PC-3 (cell line): ENCODE results near the gene ARVCF. TPM values are rescaled to one million over a fixed set of nuclear protein-coding genes. Genes with fewer than 3 reads are reported as not detected.

Experiments used
- ATAC-seq: fragments of 200-7000 bp; cut with Tn5 transposase; 2 replicates; pipeline ENCODE4 v1.9.1; 2020; ENCODE audit warnings: mild to moderate bottlenecking, moderate library complexity
- BruUV-seq: library from RNA; stranded (reverse); fragments of 400-500 nt; replicated peaks from 2 replicates; lab custom pipeline; 2021; lab: Mats Ljungman, UMichigan
- CTCF ChIA-PET: fragments of 300-600 bp; sonication (Branson Sonifier 250); formaldehyde crosslinking; loops from one replicate; lab custom pipeline; 2022; ENCODE audit warnings: antibody characterized with exemption; lab: Charles Lee
- POLR2A ChIA-PET: fragments of 300-600 bp; sonication (Branson Sonifier 250); formaldehyde crosslinking; loops from one replicate; lab custom pipeline; 2022; ENCODE audit warnings: antibody characterized with exemption; ENCODE audit not compliant: unreplicated experiment; lab: Charles Lee
- DNase-seq: peaks from one replicate; pipeline ENCODE4 v3.0.0-alpha.2; 2015
- H2AFZ ChIP-seq: fragments of 300-600 bp; sonication (generic); 2 replicates; pipeline ENCODE4 v1.6.0; 2016; ENCODE audit warnings: antibody characterized with exemption, low read length
- H3F3A ChIP-seq: fragments of 300-600 bp; sonication (generic); one replicate; pipeline ENCODE4 v1.6.0; 2017; ENCODE audit warnings: antibody characterized with exemption, low read length, control low read depth, mild to moderate bottlenecking; ENCODE audit not compliant: unreplicated experiment
- H3K27ac ChIP-seq: fragments of 300-600 bp; sonication (generic); 2 replicates; pipeline ENCODE4 v1.5.1; 2016; ENCODE audit warnings: mild to moderate bottlenecking, low read length
- H3K27me3 ChIP-seq: fragments of 300-600 bp; sonication (generic); 2 replicates; pipeline ENCODE4 v1.6.1; 2016; ENCODE audit warnings: low read length, mixed read lengths
- H3K36me3 ChIP-seq: fragments of 300-600 bp; sonication (generic); 2 replicates; pipeline ENCODE4 v1.6.1; 2016; ENCODE audit warnings: low read depth, mixed run types, low read length, mixed read lengths
- H3K4me1 ChIP-seq: fragments of 300-600 bp; sonication (generic); 2 replicates; pipeline ENCODE4 v1.5.1; 2016; ENCODE audit warnings: low read length; ENCODE audit not compliant: insufficient read depth
- H3K4me2 ChIP-seq: fragments of 300-600 bp; sonication (generic); 2 replicates; pipeline ENCODE4 v1.6.0; 2016; ENCODE audit warnings: low read length
- H3K4me3 ChIP-seq: fragments of 300-600 bp; sonication (generic); 2 replicates; pipeline ENCODE4 v1.5.1; 2016; ENCODE audit warnings: mild to moderate bottlenecking, low read length, mixed read lengths
- H3K79me2 ChIP-seq: fragments of 300-600 bp; sonication (generic); 2 replicates; pipeline ENCODE4 v1.6.1; 2017; ENCODE audit warnings: low read length, mixed read lengths
- H3K9ac ChIP-seq: fragments of 300-600 bp; sonication (generic); 2 replicates; pipeline ENCODE4 v1.6.0; 2016; ENCODE audit warnings: mild to moderate bottlenecking, low read length
- H3K9me2 ChIP-seq: fragments of 300-600 bp; sonication (generic); replicated peaks from 2 replicates; pipeline ENCODE4 v1.6.1; 2016; ENCODE audit warnings: mixed run types, low read length, mixed read lengths
- H3K9me3 ChIP-seq: fragments of 300-600 bp; sonication (generic); 2 replicates; pipeline ENCODE4 v1.6.1; 2016; ENCODE audit warnings: low read length, mixed read lengths
- H4K20me1 ChIP-seq: fragments of 300-600 bp; sonication (generic); 2 replicates; pipeline ENCODE4 v1.6.1; 2016; ENCODE audit warnings: low read length, mixed read lengths
- EZH2 ChIP-seq: fragments of 300-600 bp; sonication (generic); IDR thresholded peaks from one replicate; pipeline ENCODE4 v1.6.1; 2017; ENCODE audit warnings: antibody characterized with exemption, mild to moderate bottlenecking, low read length; ENCODE audit not compliant: unreplicated experiment
- EZH2phosphoT487 ChIP-seq: fragments of 300-600 bp; sonication (generic); IDR thresholded peaks from 2 replicates; pipeline ENCODE4 v1.6.1; 2018; ENCODE audit warnings: mild to moderate bottlenecking, antibody characterized with exemption, low read length, borderline replicate concordance
- intact Hi-C: fragments of 100-400 bp; cut with micrococcal nuclease; formaldehyde crosslinking; loops from 2 replicates; pipeline ENCODE4 v1.9.0; 2023
- total RNA-seq: library from RNA; depleted of rRNA; stranded (reverse); fragments of >200 nt; gene quantifications from 2 replicates; pipeline ENCODE4 v1.2.3, GENCODE V29; 2014
- TF ChIP-seq, protein P1 (sequence below): fragments of 300-600 bp; sonication (generic); conservative IDR thresholded peaks from 2 replicates; pipeline ENCODE4 v1.5.1; 2017; ENCODE audit warnings: antibody characterized with exemption, low read depth, mild to moderate bottlenecking, low read length

Gene ARVCF
- total RNA-seq, 1 experiment from 2014 or later = 20.0 TPM

DNA sequence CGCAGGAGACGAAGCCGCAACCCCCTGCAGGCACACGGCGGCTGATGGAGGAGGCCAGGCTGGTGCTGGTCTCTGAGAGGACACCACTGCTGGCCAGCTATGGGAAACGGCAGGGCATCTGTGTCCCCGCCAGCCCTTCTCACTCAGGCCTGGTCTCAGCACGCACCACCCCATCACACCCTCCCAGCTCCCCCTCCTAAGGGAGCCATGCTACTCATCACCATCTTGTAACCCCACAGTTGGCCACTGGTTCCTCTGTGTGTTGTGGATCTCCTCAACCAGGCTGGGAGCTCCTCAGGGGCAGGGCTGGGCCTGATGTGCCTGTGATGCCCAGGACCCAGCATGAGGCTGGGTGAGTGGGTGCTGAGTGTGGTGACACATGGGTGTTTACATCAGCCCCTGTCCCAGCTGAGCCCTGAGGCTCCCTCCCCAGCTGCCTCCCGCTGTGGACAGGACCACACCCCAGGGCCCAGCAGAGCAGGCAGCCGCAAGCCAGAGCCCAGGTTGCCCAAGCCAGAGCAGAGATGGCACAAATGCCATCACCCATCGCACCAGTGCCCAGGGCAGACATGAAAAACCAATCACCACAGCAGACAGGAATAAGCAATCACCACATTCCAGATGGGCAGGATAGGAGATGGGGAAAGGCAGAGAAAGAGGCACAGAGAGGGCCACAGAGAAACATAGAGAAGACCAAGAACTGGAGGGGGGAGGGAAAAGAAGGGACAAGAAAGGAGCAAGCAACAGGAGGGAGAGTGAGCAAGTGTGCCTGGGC, 8.2 kb downstream of the ARVCF start:
- Histone ChIP-seq H3F3A (no peaks in the 10 kb centered on the region), H3K4me1 (no peaks in the 10 kb centered on the region), H3K79me2 (no peaks in the 10 kb centered on the region), H3K9me2 (no peaks in the 10 kb centered on the region), H3K27ac (no peak overlapping the region), H3K9me3 (peaks cover 4% of the 10 kb centered on the region; the same call in 1 of the 2 replicates), H3K4me3 (no peak overlapping the region), H3K4me2 (no peak overlapping the region), H2AFZ (no peak overlapping the region), H3K9ac (no peak overlapping the region), H4K20me1 (no peaks in the 10 kb centered on the region), H3K27me3 (no peaks in the 10 kb centered on the region), H3K36me3 (0 out of 2 replicates have a peak, but pooled peaks cover 1% of the 10 kb centered on the region)
- no peak for TF ChIP-seq EZH2
- TF ChIP-seq, protein P1, sequence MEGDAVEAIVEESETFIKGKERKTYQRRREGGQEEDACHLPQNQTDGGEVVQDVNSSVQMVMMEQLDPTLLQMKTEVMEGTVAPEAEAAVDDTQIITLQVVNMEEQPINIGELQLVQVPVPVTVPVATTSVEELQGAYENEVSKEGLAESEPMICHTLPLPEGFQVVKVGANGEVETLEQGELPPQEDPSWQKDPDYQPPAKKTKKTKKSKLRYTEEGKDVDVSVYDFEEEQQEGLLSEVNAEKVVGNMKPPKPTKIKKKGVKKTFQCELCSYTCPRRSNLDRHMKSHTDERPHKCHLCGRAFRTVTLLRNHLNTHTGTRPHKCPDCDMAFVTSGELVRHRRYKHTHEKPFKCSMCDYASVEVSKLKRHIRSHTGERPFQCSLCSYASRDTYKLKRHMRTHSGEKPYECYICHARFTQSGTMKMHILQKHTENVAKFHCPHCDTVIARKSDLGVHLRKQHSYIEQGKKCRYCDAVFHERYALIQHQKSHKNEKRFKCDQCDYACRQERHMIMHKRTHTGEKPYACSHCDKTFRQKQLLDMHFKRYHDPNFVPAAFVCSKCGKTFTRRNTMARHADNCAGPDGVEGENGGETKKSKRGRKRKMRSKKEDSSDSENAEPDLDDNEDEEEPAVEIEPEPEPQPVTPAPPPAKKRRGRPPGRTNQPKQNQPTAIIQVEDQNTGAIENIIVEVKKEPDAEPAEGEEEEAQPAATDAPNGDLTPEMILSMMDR = no peak
- no peak for TF ChIP-seq EZH2phosphoT487
- ATAC-seq (no peak), DNase-seq (no peak)
- intact Hi-C loops = no loop called here
- BruUV-seq = no TSS peak
- ChIA-PET CTCF (no interaction called here), POLR2A (interaction anchor here (0.6 kb wide), 1 partner anchor 524 kb away, joined by 6 read pairs; no protein-coding TSS in a partner anchor)

DNA sequence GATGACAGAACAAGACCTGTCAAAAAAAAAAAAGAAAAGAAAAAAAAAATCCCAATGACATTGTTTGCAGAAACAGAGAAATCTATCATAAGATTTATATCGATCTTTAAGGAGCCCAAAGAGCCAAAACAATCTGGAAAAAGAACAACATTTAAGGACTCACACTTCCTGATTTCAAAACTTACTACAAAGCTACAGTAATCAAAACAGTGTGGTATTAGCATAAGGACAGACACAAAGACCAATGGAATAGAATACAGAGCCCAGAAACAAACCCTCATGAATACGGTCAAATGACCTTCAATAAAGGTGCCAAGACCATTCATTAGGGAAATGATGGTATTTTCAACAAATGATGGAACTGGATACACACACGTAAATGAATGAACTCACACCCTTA, 12.2 kb downstream of the ARVCF start:
- no peak overlapping the region for H3K9ac ChIP-seq
- BruUV-seq = no TSS peak
- H3K9me3 ChIP-seq = peaks cover 6% of the 10 kb centered on the region; the same call in 1 of the 2 replicates
- H3K4me3 ChIP-seq = no peak overlapping the region
- H3K79me2 ChIP-seq = no peaks in the 10 kb centered on the region
- no peak overlapping the region for H3K27ac ChIP-seq
- no peak overlapping the region for H3K4me2 ChIP-seq
- TF ChIP-seq, protein P1 = no peak
- TF ChIP-seq EZH2phosphoT487 = no peak
- no peak for TF ChIP-seq EZH2
- no peak for ATAC-seq
- no peaks in the 10 kb centered on the region for H3F3A ChIP-seq
- 0 out of 2 replicates have a peak, but pooled peaks cover 3% of the 10 kb centered on the region for H3K36me3 ChIP-seq
- H3K27me3 ChIP-seq = no peaks in the 10 kb centered on the region
- ChIA-PET POLR2A (no interaction called here), CTCF (no interaction called here)
- no peaks in the 10 kb centered on the region for H3K9me2 ChIP-seq
- no peak for DNase-seq
- intact Hi-C loops = no loop called here
- no peak overlapping the region for H2AFZ ChIP-seq
- no peaks in the 10 kb centered on the region for H3K4me1 ChIP-seq
- no peaks in the 10 kb centered on the region for H4K20me1 ChIP-seq

DNA sequence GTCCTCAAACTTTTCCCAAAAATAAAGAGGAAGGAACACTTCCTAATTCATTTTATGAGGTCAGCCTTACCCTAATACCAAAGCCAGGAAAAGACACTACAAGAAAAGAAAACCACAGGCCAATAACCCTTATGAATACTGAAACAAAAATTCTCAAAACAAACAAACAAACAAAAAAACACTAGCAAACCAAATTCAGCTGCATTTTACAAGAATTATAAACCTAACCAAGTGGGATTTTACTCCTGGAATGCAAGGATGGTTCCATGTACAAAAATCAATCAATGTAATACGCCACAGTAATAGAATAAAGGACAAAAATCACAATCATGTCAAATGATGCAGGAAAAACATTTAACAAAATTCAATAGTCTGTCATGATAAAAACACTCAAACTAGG, 13.3 kb downstream of the ARVCF start:
- Histone ChIP-seq H3K9me3 (peaks cover 6% of the 10 kb centered on the region; the same call in 1 of the 2 replicates), H3K4me2 (no peak overlapping the region), H3K4me3 (no peak overlapping the region), H3K4me1 (no peaks in the 10 kb centered on the region), H3K27ac (no peak overlapping the region), H3K27me3 (no peaks in the 10 kb centered on the region), H3F3A (no peaks in the 10 kb centered on the region), H3K36me3 (0 out of 2 replicates have a peak, but pooled peaks cover 3% of the 10 kb centered on the region), H3K79me2 (no peaks in the 10 kb centered on the region), H3K9me2 (no peaks in the 10 kb centered on the region), H4K20me1 (no peaks in the 10 kb centered on the region), H2AFZ (no peak overlapping the region), H3K9ac (no peak overlapping the region)
- intact Hi-C loops = no loop called here
- DNase-seq (no peak), ATAC-seq (no peak)
- no TSS peak for BruUV-seq
- POLR2A ChIA-PET = no interaction called here
- no peak for TF ChIP-seq EZH2phosphoT487
- no peak for TF ChIP-seq EZH2
- TF ChIP-seq, protein P1 = no peak
- CTCF ChIA-PET = no interaction called here
